ENCODE measurements around the gene MS4A4E. TPM values are rescaled to one million over a fixed set of nuclear protein-coding genes. Genes with fewer than 3 reads are reported as not detected.

Gene MS4A4E
- total RNA-seq, 4 donors from 2014 or later, result 4.8 to 15.9 (median 13.2) TPM

GRCh38 chr11:60221692-60222091, 21.2 kb downstream of the MS4A4E start:
- no peaks in the 10 kb centered on the region for H3K27me3 ChIP-seq
- no peak overlapping the region for H3K4me3 ChIP-seq
- no peaks in the 10 kb centered on the region for H3K4me1 ChIP-seq
- no peak for DNase-seq (ENCODE audit: low spot score in 2 of 2)
- TF ChIP-seq EP300 (IDR thresholded peaks at IDR 0.05) (no peak), POLR2A (IDR thresholded peaks at IDR 0.05) (no peak), CTCF (IDR thresholded peaks at IDR 0.05) (no peak)
- no peaks in the 10 kb centered on the region for H3K36me3 ChIP-seq
- H3K9me3 ChIP-seq, result no peaks in the 10 kb centered on the region
- no peak overlapping the region for H3K27ac ChIP-seq
- WGBS, 2 donors, result 72 to 77% methylated on average over 3 of the region's 3 CpGs

DNA sequence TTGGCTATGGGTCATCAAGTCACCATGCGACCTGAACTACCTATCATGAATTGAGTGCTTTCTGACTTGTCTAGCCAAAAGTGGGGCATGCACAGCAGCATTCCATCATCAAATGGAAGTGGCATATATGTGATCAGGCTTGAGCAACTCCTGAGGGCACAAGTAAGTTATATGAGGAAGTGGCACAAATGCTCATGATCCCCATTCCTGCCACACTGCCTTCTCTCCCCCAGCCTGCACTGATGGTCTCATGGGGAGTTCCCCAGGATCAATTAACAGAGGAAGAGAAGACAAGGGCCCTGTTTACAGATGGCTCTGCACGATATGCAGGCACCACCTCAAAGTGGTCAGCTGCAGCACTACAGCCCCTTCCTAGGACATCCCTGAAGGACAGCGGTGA, 21.8 kb downstream of the MS4A4E start:
- Histone ChIP-seq H3K4me3 (no peak overlapping the region), H3K4me1 (no peaks in the 10 kb centered on the region), H3K9me3 (no peaks in the 10 kb centered on the region), H3K36me3 (no peaks in the 10 kb centered on the region), H3K27ac (no peak overlapping the region), H3K27me3 (no peaks in the 10 kb centered on the region)
- no peak for DNase-seq (ENCODE audit: low spot score in 2 of 2)
- WGBS, 2 donors, result 83 to 86% methylated on average over 3 of the region's 3 CpGs
- TF ChIP-seq CTCF (IDR thresholded peaks at IDR 0.05) (no peak), EP300 (IDR thresholded peaks at IDR 0.05) (no peak), POLR2A (IDR thresholded peaks at IDR 0.05) (no peak)

DNA sequence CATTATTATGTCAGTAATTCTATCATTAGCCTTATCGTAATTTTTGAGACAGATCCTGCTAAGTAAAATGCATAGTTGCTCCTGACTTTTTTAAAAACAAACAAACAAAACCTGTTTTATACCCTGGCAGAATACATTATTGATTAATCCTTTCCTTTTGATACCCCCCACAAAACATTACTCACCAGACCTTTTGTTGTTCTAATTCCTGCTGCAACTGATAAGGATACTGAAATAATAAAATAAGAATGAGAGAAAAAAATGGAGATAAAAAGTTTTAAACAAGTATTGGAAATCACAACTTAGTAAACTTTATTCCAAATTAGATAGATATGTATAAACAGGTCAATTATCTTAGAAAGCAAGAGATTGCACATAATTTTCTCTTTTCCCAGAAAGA, 28.6 kb downstream of the MS4A4E start:
- 88 to 91% methylated on average over 1 of the region's 1 CpG for WGBS, 2 donors
- TF ChIP-seq POLR2A (IDR thresholded peaks at IDR 0.05) (no peak), CTCF (IDR thresholded peaks at IDR 0.05) (no peak), EP300 (IDR thresholded peaks at IDR 0.05) (no peak)

DNA sequence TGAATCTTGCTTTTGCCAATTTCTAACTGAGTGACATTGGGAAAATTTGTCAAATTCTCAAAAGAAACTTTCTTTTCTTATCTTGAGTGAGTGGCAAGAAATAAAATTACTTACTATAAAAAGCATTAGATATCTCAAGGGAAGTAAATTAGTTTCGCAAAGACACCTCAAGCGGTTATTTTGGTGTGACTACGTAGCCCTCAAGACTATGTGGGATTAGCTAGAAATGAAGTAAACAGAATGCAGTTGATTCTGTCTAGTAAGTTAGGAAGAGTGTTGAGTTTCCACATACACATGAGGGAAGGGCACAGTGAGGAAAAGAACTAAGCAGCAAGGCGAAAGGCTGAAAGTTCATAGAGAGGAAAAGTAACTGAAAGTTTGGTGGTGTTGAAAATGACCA, 31.7 kb downstream of the MS4A4E start:
- H3K36me3 ChIP-seq, result no peaks in the 10 kb centered on the region
- H3K27me3 ChIP-seq, result no peaks in the 10 kb centered on the region
- no peaks in the 10 kb centered on the region for H3K4me1 ChIP-seq
- TF ChIP-seq CTCF (IDR thresholded peaks at IDR 0.05), result no peak
- TF ChIP-seq EP300 (IDR thresholded peaks at IDR 0.05), result no peak
- no peak for TF ChIP-seq POLR2A (IDR thresholded peaks at IDR 0.05)
- no peak overlapping the region for H3K4me3 ChIP-seq
- H3K27ac ChIP-seq, result no peak overlapping the region
- WGBS, 2 donors, result 88 to 95% methylated on average over 4 of the region's 4 CpGs
- H3K9me3 ChIP-seq, result no peaks in the 10 kb centered on the region
- DNase-seq (ENCODE audit: low spot score in 2 of 2), result no peak

More for the DNA sequence above, 28.6 kb downstream of the MS4A4E start:
- no peaks in the 10 kb centered on the region for H3K4me1 ChIP-seq
- no peak overlapping the region for H3K27ac ChIP-seq
- H3K36me3 ChIP-seq, result no peaks in the 10 kb centered on the region
- no peak overlapping the region for H3K4me3 ChIP-seq
- H3K9me3 ChIP-seq, result no peaks in the 10 kb centered on the region
- no peak for DNase-seq (ENCODE audit: low spot score in 2 of 2)
- no peaks in the 10 kb centered on the region for H3K27me3 ChIP-seq

DNA sequence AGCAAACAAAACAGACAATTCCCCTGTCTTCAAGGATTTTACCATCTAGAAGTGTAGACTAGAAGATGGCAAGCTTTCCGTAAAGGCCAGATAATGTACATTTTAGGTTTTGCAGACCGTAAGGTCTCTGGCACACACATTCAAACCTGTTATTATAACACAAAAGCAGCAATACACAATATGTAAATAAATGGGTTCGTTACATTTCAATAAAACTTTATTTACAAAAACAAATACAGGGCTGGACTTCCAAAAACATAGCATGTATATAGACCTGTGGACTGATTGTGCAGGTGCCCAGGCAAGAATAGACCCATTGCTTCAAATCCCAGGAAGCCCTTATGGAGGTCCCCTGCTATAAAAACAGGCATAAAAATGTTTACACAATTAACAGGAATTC, 33.0 kb downstream of the MS4A4E start:
- no peaks in the 10 kb centered on the region for H3K9me3 ChIP-seq
- DNase-seq (ENCODE audit: low spot score in 2 of 2), result no peak

More for the DNA sequence above, 33.0 kb downstream of the MS4A4E start:
- Histone ChIP-seq H3K27ac (no peak overlapping the region), H3K4me1 (no peaks in the 10 kb centered on the region), H3K27me3 (no peaks in the 10 kb centered on the region), H3K36me3 (no peaks in the 10 kb centered on the region), H3K4me3 (no peak overlapping the region)
- WGBS, 2 donors, result 86 to 92% methylated on average over 3 of the region's 3 CpGs
- TF ChIP-seq EP300 (IDR thresholded peaks at IDR 0.05), result no peak
- TF ChIP-seq CTCF (IDR thresholded peaks at IDR 0.05), result no peak
- TF ChIP-seq POLR2A (IDR thresholded peaks at IDR 0.05), result no peak
